Measurements from ENCODE around the gene IGSF3.
"Not testable (repeated sequence)": the region's sequence is repeated elsewhere in the genome, so short reads cannot be mapped to it uniquely, and the experiment has no call there.

IGSF3 gene

GRCh38 chr1:116631554-116631953 lies 36.0 kb downstream of the IGSF3 start:
- not testable (repeated sequence) for DNase-seq (ENCODE audit: low spot score)

DNA sequence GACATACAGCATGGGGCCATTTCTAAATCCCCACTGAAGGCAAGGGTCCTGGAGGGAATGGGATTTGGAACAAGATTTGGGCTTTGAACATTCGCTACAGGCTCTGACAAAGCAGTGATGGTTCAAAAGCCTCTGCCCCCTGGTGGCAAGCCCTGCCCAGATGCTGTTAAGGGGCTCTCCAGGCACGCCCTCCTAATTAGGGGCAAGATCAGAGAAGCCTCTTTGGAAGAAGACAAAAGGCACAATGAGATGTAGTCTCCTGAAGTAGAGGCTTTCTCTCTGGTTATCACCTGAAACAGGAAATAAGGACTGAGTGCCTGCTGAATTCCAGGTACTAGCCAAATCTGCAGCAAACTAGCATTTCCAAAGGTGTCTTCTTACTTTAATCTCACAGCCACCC lies 37.5 kb downstream of the IGSF3 start:
- DNase-seq (ENCODE audit: low spot score): not testable (repeated sequence)

GRCh38 chr1:116629441-116629840 lies 38.1 kb downstream of the IGSF3 start:
- DNase-seq (ENCODE audit: low spot score): not testable (repeated sequence)

- no peak for DNase-seq (ENCODE audit: low spot score)
Observed at GRCh38 chr1:116628448-116628847, 39.1 kb downstream of the IGSF3 start.

DNA sequence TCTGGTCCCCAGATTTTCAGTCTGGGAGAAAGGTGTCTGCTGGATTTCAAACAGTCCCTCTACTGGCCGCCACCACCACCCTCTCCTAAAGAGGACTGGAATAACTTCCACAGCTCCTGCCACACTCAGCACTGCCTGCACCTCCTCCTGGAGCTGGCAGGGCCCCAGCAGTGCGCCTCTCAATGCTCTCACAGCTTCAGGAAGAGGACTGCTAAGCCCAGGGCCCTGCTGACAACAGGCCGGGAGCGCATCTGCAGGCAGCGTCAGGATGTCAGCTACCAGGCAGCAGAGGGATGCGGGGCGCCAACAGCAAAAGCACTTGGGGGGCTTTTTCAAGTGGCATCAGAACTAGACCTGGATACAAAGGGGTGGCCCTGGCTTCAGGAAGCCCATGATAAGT lies 40.2 kb downstream of the IGSF3 start:
- DNase-seq (ENCODE audit: low spot score): not testable (repeated sequence)

DNA sequence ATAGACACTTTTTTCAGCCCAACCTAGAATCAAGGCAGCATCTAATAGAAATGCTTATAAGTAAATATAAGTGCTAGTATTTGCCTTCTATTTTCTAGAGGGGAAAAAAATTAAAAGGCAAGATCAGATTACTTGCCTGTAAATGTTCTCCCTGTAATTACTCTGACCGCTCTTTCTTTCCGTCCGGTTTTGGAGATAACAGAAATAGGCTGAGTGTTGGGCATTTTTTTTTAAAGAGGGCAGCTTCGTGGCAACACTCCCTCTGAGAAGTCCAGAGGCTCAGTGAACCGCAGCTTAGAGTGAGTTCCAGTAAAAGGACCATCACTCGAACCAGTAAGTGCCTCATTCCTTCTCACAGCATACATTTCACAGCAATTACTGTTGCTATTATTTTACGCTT lies 40.6 kb downstream of the IGSF3 start:
- not testable (repeated sequence) for DNase-seq (ENCODE audit: low spot score)

- not testable (repeated sequence) for DNase-seq (ENCODE audit: low spot score)
Observed at GRCh38 chr1:116625155-116625554, 42.4 kb downstream of the IGSF3 start.

- no peak for DNase-seq (ENCODE audit: low spot score)
Observed at GRCh38 chr1:116624040-116624439, 43.5 kb downstream of the IGSF3 start.

DNA sequence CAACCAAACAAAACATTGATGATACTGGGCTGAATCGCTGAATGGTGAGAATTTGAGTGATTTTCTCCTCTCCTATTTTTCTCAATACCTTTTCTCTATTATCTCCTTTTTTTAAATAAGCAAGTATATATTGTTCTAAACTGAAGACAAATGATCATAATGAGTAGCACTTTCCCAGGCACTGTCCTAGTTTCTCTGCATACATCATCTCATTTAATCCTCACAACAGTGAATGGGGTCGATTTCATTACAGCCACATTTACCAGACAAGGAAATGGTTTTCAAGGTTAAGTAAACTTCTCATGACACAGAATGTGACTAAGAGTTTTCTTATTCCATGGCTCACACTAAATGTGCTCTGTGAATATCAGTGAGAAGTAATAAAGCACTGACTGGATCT lies 45.0 kb downstream of the IGSF3 start:
- not testable (repeated sequence) for DNase-seq (ENCODE audit: low spot score)

GRCh38 chr1:116621756-116622155 lies 45.8 kb downstream of the IGSF3 start:
- not testable (repeated sequence) for DNase-seq (ENCODE audit: low spot score)

- not testable (repeated sequence) for DNase-seq (ENCODE audit: low spot score)
Observed at GRCh38 chr1:116620392-116620791, 47.1 kb downstream of the IGSF3 start.

DNA sequence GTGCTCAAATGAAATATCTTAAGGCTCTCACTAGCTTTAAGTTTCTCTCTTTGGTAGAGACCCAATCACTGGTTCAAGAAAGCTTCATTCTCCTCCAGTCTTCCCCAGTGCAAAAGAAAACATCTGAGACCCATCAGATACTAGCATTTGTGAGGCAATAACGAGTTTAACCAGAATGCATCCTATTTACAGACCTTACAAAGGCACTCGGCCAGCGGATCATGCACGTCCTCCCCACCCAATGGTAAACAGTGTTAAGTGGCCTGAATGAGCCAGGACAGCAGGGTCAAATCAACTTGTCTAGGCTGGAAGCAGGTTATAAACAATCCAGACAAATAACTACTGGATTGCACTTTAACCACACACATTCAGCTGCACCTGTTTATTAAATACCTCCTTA lies 48.4 kb downstream of the IGSF3 start:
- DNase-seq (ENCODE audit: low spot score): not testable (repeated sequence)

DNA sequence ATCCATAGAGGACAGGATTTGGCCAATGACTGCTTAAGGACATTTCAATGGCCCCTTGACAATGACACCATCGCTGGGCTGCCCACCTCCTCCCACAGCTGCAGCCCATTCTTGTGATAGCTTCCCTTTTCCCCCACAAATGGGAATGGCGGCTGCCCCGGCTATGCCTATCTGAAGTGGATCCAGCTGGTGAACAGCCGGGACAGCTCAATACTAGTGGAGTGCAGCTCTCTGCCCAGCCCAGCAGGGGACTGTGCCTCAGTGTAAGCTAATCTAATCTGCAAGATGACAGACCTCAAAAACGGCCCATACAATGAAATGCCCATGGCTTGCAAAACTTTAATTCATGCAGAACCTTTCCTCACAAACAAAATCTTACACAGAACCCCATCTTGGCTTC lies 49.7 kb downstream of the IGSF3 start:
- DNase-seq (ENCODE audit: low spot score): not testable (repeated sequence)

- not testable (repeated sequence) for DNase-seq (ENCODE audit: low spot score)
Observed at GRCh38 chr1:116613825-116614224, 53.7 kb downstream of the IGSF3 start.

GRCh38 chr1:116609801-116610371 lies 57.6 kb downstream of the IGSF3 start:
- not testable (repeated sequence) for DNase-seq (ENCODE audit: low spot score)

GRCh38 chr1:116608841-116609240 lies 58.7 kb downstream of the IGSF3 start:
- not testable (repeated sequence) for DNase-seq (ENCODE audit: low spot score)

GRCh38 chr1:116608151-116608550 lies 59.4 kb downstream of the IGSF3 start:
- not testable (repeated sequence) for DNase-seq (ENCODE audit: low spot score)

- DNase-seq (ENCODE audit: low spot score): not testable (repeated sequence)
Observed at GRCh38 chr1:116607463-116607862, 60.1 kb downstream of the IGSF3 start.

DNA sequence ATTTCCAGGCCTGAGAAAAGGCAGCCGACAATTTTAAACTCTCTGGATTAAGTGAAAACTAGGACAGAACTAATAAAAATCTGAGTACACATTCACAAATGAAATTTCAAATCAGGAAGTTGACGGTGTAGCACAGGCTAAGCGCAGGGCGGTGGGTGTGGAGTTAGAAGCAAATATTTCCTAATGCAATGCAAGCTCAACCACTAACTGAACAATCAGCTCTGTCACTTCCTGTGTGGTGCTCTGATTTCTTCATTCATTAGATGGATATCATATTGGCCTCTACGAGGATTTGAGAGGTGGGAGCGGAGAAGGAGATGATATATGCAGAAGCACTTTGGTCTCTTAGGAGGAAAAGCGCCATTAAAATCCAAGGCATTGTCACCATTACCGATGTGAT lies 61.5 kb downstream of the IGSF3 start:
- not testable (repeated sequence) for DNase-seq (ENCODE audit: low spot score)

DNA sequence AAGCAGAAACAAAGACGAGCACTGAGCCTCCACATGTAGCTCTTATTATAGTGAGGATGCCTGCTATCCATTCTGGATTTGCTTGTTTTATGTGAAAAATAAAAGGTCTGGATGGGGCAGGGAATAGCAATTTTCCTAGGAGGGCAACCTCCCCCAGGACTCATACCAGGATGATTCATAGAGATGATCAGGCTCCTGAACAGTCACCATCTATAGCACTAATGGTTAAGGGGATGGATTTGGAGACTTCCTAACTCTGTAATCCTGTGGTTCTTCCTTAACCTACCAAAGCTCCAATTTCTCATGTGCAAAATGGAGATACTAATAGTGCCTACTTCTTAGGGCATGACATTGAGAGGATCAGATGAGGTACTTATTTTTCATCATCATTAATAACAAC lies 62.2 kb downstream of the IGSF3 start:
- no peak for DNase-seq (ENCODE audit: low spot score)

GRCh38 chr1:116604408-116604807 lies 63.1 kb downstream of the IGSF3 start:
- DNase-seq (ENCODE audit: low spot score): not testable (repeated sequence)

- DNase-seq (ENCODE audit: low spot score): not testable (repeated sequence)
Observed at GRCh38 chr1:116603646-116604045, 63.9 kb downstream of the IGSF3 start.

- DNase-seq (ENCODE audit: low spot score): not testable (repeated sequence)
Observed at GRCh38 chr1:116599369-116599768, 68.2 kb downstream of the IGSF3 start.

GRCh38 chr1:116598420-116599036 lies 69.0 kb downstream of the IGSF3 start:
- not testable (repeated sequence) for DNase-seq (ENCODE audit: low spot score)

Data from CD4-positive, alpha-beta T cell treated with Interleukin-15 for 4 hours (primary cell).